K562 (cell line): ENCODE measurements around the gene RPL7A. TPM values are rescaled to one million over a fixed set of nuclear protein-coding genes. Genes with fewer than 3 reads are reported as not detected.
A peak's percentile ranks its signal among the peaks of the same experiment; 100 is the strongest.

Source experiments
- ARID1B ChIP-seq: fragments of 450-650 bp; IDR thresholded peaks from 2 replicates; pipeline ENCODE4 v1.6.1; 2016; ENCODE audit warnings: antibody characterized with exemption, mild to moderate bottlenecking, inconsistent platforms
- ATF2 ChIP-seq: sonication (generic); formaldehyde crosslinking; IDR thresholded peaks from 2 replicates; pipeline ENCODE4 v1.8.1; 2022; ENCODE audit warnings: missing genetic modification reagents
- CBFB ChIP-seq: sonication (generic); formaldehyde crosslinking; IDR thresholded peaks from 2 replicates; pipeline ENCODE4 v1.4.0; 2020; ENCODE audit warnings: mild to moderate bottlenecking, missing genetic modification reagents
- EP300 ChIP-seq: IDR thresholded peaks from 2 replicates; pipeline ENCODE4 v1.6.1; 2012; ENCODE audit warnings: low read length, improper control_type of control experiment
- ESRRB ChIP-seq: fragments of 250-450 bp; sonication (Bioruptor Pico); IDR thresholded peaks from 2 replicates; pipeline ENCODE4 v1.5.0; 2020; ENCODE audit warnings: mild to moderate bottlenecking, moderate library complexity, borderline replicate concordance
- KDM1A ChIP-seq, 2 experiments: fragments of 450-650 bp; IDR thresholded peaks; 2 replicates each; pipeline ENCODE4 v1.6.1; 2016; ENCODE audit warnings: mild to moderate bottlenecking in 2 of 2
- MAZ ChIP-seq, 2 experiments: fragments of 450-650 bp in 1 of 2; sonication (generic) in 1 of 2; formaldehyde crosslinking; IDR thresholded peaks in 1 of 2; conservative IDR thresholded peaks in 1 of 2; 2 replicates each; pipeline versions ENCODE4 v1.4.0 to v1.5.0; 2020; ENCODE audit warnings: mild to moderate bottlenecking in 1 of 2, missing genetic modification reagents in 1 of 2
- MCM2 ChIP-seq: fragments of 450-650 bp; IDR thresholded peaks from 2 replicates; pipeline ENCODE4 v1.6.1; 2017; ENCODE audit warnings: low read depth, mild to moderate bottlenecking
- MCM3 ChIP-seq: fragments of 450-650 bp; IDR thresholded peaks from 2 replicates; pipeline ENCODE4 v1.6.1; 2016
- NFATC3 ChIP-seq: fragments of 450-650 bp; IDR thresholded peaks from 2 replicates; pipeline ENCODE4 v1.6.1; 2017; ENCODE audit warnings: mild to moderate bottlenecking
- NFE2L1 ChIP-seq: fragments of 450-650 bp; IDR thresholded peaks from 2 replicates; pipeline ENCODE4 v1.6.1; 2016; ENCODE audit warnings: missing genetic modification characterization, low read depth, mild to moderate bottlenecking, missing compliant biosample characterization, moderate library complexity, borderline replicate concordance
- PURB ChIP-seq: sonication (generic); formaldehyde crosslinking; IDR thresholded peaks from 2 replicates; pipeline ENCODE4 v1.9.0; 2021; ENCODE audit warnings: low read depth, mild to moderate bottlenecking, missing genetic modification reagents
- SP1 ChIP-seq: sonication (generic); formaldehyde crosslinking; IDR thresholded peaks from 2 replicates; pipeline ENCODE4 v1.8.1; 2022; ENCODE audit warnings: mild to moderate bottlenecking, missing genetic modification reagents
- TBL1XR1 ChIP-seq, 2 experiments: IDR thresholded peaks; 2 replicates each; pipeline ENCODE4 v1.6.1; 2012; ENCODE audit warnings: improper control_type of control experiment in 2 of 2, low read length in 2 of 2, mild to moderate bottlenecking in 1 of 2
- ZNF143 ChIP-seq: sonication (generic); formaldehyde crosslinking; IDR thresholded peaks from 2 replicates; pipeline ENCODE4 v1.9.0; 2022; ENCODE audit warnings: mild to moderate bottlenecking, missing genetic modification reagents
- polyA plus RNA-seq, 8 experiments: library from polyadenylated mRNA; depleted of rRNA in 4 of 8; stranded (reverse) in 5 of 8; unstranded in 3 of 8; fragments of >200 nt; fragmentation: Nextera tagmentation in 2 of 8; fragmentation: Illumina TruSeq in 1 of 8; extraction: Ambion mirVana in 2 of 8; extraction: Trizol in 1 of 8; gene quantifications; 2 replicates each; pipeline versions ENCODE4 v1.2.1 to v1.2.3, GENCODE V29; 2011 to 2014; ENCODE audit warnings: inconsistent platforms in 1 of 8, missing spikeins in 1 of 8
- total RNA-seq, 7 experiments: library from RNA; depleted of rRNA in 6 of 7; stranded (reverse); fragments of >200 nt in 6 of 7; fragmentation: Illumina TruSeq in 2 of 7; extraction: Trizol in 2 of 7; gene quantifications; 2 replicates each; pipeline versions ENCODE4 v1.2.1 to v1.2.3, GENCODE V29; 2011 to 2021; ENCODE audit warnings: low replicate concordance in 1 of 7
- TF ChIP-seq, protein P1 (sequence below): fragments of 450-650 bp; IDR thresholded peaks from 2 replicates; pipeline ENCODE4 v1.6.1; 2016; ENCODE audit warnings: missing biosample characterization, missing genetic modification characterization
- TF ChIP-seq, protein P2 (sequence below): fragments of 250-450 bp; sonication (Bioruptor Pico); IDR thresholded peaks from 2 replicates; pipeline ENCODE4 v1.4.0; 2020; ENCODE audit warnings: mild to moderate bottlenecking, moderate library complexity
- TF ChIP-seq, protein P3 (sequence below): sonication (generic); formaldehyde crosslinking; IDR thresholded peaks from 2 replicates; pipeline ENCODE4 v1.8.0; 2022; ENCODE audit warnings: missing genetic modification reagents, mild to moderate bottlenecking, borderline replicate concordance
- TF ChIP-seq, protein P4 (sequence below): fragments of 450-650 bp; formaldehyde crosslinking; IDR thresholded peaks from 2 replicates; pipeline ENCODE4 v1.4.0; 2022; ENCODE audit warnings: missing genetic modification characterization

RPL7A gene
- total and polyA plus RNA-seq, 9 of the 15 experiments (the other 6 are each of a cell fraction or from before 2014, with no cell fraction given), result 1,935 to 3,760 (median 2,652) TPM

- TF ChIP-seq, protein P1, sequence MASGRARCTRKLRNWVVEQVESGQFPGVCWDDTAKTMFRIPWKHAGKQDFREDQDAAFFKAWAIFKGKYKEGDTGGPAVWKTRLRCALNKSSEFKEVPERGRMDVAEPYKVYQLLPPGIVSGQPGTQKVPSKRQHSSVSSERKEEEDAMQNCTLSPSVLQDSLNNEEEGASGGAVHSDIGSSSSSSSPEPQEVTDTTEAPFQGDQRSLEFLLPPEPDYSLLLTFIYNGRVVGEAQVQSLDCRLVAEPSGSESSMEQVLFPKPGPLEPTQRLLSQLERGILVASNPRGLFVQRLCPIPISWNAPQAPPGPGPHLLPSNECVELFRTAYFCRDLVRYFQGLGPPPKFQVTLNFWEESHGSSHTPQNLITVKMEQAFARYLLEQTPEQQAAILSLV (tag), result no peak
- no peak for TF ChIP-seq NFE2L1 (tag)
- peak; percentile 53; the same call in 1 of the 2 replicates for TF ChIP-seq SP1 (CRISPR knock-in tag)
- TF ChIP-seq MCM3, result no peak
- TF ChIP-seq, protein P2, sequence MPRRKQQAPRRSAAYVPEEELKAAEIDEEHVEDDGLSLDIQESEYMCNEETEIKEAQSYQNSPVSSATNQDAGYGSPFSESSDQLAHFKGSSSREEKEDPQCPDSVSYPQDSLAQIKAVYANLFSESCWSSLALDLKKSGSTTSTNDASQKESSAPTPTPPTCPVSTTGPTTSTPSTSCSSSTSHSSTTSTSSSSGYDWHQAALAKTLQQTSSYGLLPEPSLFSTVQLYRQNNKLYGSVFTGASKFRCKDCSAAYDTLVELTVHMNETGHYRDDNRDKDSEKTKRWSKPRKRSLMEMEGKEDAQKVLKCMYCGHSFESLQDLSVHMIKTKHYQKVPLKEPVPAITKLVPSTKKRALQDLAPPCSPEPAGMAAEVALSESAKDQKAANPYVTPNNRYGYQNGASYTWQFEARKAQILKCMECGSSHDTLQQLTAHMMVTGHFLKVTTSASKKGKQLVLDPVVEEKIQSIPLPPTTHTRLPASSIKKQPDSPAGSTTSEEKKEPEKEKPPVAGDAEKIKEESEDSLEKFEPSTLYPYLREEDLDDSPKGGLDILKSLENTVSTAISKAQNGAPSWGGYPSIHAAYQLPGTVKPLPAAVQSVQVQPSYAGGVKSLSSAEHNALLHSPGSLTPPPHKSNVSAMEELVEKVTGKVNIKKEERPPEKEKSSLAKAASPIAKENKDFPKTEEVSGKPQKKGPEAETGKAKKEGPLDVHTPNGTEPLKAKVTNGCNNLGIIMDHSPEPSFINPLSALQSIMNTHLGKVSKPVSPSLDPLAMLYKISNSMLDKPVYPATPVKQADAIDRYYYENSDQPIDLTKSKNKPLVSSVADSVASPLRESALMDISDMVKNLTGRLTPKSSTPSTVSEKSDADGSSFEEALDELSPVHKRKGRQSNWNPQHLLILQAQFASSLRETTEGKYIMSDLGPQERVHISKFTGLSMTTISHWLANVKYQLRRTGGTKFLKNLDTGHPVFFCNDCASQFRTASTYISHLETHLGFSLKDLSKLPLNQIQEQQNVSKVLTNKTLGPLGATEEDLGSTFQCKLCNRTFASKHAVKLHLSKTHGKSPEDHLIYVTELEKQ (CRISPR knock-in tag), result no peak
- TF ChIP-seq ARID1B, result no peak
- no peak for TF ChIP-seq TBL1XR1 (IDR thresholded peaks at IDR 0.05; ENCODE audit: low read length in 2 of 2)
- no peak for TF ChIP-seq ATF2 (CRISPR knock-in tag)
- TF ChIP-seq, protein P3, sequence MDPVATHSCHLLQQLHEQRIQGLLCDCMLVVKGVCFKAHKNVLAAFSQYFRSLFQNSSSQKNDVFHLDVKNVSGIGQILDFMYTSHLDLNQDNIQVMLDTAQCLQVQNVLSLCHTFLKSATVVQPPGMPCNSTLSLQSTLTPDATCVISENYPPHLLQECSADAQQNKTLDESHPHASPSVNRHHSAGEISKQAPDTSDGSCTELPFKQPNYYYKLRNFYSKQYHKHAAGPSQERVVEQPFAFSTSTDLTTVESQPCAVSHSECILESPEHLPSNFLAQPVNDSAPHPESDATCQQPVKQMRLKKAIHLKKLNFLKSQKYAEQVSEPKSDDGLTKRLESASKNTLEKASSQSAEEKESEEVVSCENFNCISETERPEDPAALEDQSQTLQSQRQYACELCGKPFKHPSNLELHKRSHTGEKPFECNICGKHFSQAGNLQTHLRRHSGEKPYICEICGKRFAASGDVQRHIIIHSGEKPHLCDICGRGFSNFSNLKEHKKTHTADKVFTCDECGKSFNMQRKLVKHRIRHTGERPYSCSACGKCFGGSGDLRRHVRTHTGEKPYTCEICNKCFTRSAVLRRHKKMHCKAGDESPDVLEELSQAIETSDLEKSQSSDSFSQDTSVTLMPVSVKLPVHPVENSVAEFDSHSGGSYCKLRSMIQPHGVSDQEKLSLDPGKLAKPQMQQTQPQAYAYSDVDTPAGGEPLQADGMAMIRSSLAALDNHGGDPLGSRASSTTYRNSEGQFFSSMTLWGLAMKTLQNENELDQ, result no peak
- TF ChIP-seq PURB, result no peak
- no peak; a peak in 1 of 4 replicates for TF ChIP-seq MAZ (CRISPR knock-in tag; conservative IDR thresholded peaks at IDR 0.05 in 1 of 2, IDR thresholded peaks at IDR 0.05 in 1 of 2)
- TF ChIP-seq ESRRB (CRISPR knock-in tag), result no peak
- no peak for TF ChIP-seq ZNF143 (CRISPR knock-in tag)
- no peak for TF ChIP-seq MCM2
- TF ChIP-seq, protein P4, sequence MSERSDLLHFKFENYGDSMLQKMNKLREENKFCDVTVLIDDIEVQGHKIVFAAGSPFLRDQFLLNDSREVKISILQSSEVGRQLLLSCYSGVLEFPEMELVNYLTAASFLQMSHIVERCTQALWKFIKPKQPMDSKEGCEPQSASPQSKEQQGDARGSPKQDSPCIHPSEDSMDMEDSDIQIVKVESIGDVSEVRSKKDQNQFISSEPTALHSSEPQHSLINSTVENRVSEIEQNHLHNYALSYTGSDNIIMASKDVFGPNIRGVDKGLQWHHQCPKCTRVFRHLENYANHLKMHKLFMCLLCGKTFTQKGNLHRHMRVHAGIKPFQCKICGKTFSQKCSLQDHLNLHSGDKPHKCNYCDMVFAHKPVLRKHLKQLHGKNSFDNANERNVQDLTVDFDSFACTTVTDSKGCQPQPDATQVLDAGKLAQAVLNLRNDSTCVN (CRISPR knock-in tag), result no peak
- no peak for TF ChIP-seq EP300
- no peak for TF ChIP-seq KDM1A (IDR thresholded peaks at IDR 0.05)
- no peak for TF ChIP-seq CBFB
- TF ChIP-seq NFATC3, result no peak
These were observed 8.5 kb downstream of the RPL7A start, which contains the start of the genes SURF1 and SURF2 (continued) for GRCh38 chr9:133356391-133357091.
